Fibroblast of mammary gland (primary cell): ENCODE results near the gene SUFU.

Source experiments
- DNase-seq: peaks from one replicate; pipeline ENCODE4 v3.0.0-alpha.2; 2010; ENCODE audit warnings: low read depth
- H3K4me3 ChIP-seq: 2 replicates; pipeline ENCODE4 v1.5.1; 2011; ENCODE audit warnings: low read depth, mild to moderate bottlenecking, low read length, moderate library complexity; ENCODE audit not compliant: control insufficient read depth
- CTCF ChIP-seq: conservative IDR thresholded peaks from 2 replicates; pipeline ENCODE4 v1.5.1; 2011; ENCODE audit warnings: low read depth, low read length, inconsistent platforms; ENCODE audit not compliant: control insufficient read depth, insufficient read depth

The SUFU gene

GRCh38 chr10:102468683-102469082 lies 35.1 kb upstream of the SUFU start:
- DNase-seq: peak; percentile 93
- H3K4me3 ChIP-seq: no peak overlapping the region
- TF ChIP-seq CTCF: no peak

GRCh38 chr10:102470579-102471546 lies 32.9 kb upstream of the SUFU start:
- no peak overlapping the region for H3K4me3 ChIP-seq
- no peak for DNase-seq
- TF ChIP-seq CTCF: no peak

- H3K4me3 ChIP-seq: no peak overlapping the region
- no peak for DNase-seq
- no peak for TF ChIP-seq CTCF
Measured at GRCh38 chr10:102473445-102474331, 30.1 kb upstream of the SUFU start.

GRCh38 chr10:102475451-102476040 lies 28.2 kb upstream of the SUFU start:
- no peak for DNase-seq
- TF ChIP-seq CTCF: no peak
- no peak overlapping the region for H3K4me3 ChIP-seq

GRCh38 chr10:102476466-102477141 lies 27.2 kb upstream of the SUFU start:
- no peak overlapping the region for H3K4me3 ChIP-seq
- TF ChIP-seq CTCF: no peak
- DNase-seq: peak; percentile 7

- no peak overlapping the region for H3K4me3 ChIP-seq
- no peak for DNase-seq
- TF ChIP-seq CTCF: no peak
Measured at GRCh38 chr10:102479651-102480050, 24.1 kb upstream of the SUFU start.
